GM18907 (cell line): ENCODE results near the gene CANT1.
"Not testable (repeated sequence)": the region's sequence is repeated elsewhere in the genome, so short reads cannot be mapped to it uniquely, and the experiment has no call there.

Experiments used
- ATAC-seq: cut with Tn5 transposase; IDR thresholded peaks from one replicate; pipeline ENCODE4 v1.9.1; 2021; ENCODE audit warnings: mild to moderate bottlenecking, moderate library complexity; ENCODE audit not compliant: unreplicated experiment

CANT1 gene

GRCh38 chr17:79027925-79028491 is 18.4 kb upstream of the CANT1 start:
- no peak for ATAC-seq

- ATAC-seq = no peak
Observed at GRCh38 chr17:79027274-79027924, 17.8 kb upstream of the CANT1 start.

GRCh38 chr17:79026376-79027273 is 17.1 kb upstream of the CANT1 start:
- ATAC-seq = no peak

- no peak for ATAC-seq
Observed at GRCh38 chr17:79024901-79025737, 15.6 kb upstream of the CANT1 start.

GRCh38 chr17:79023886-79024771 is 14.6 kb upstream of the CANT1 start, which contains the start of gene C1QTNF1:
Gene C1QTNF1 (plus strand): TSS chr17:79024169. CDS start chr17:79043969, 19,800 bp downstream.
- no peak for ATAC-seq

GRCh38 chr17:79023180-79023705 is 13.7 kb upstream of the CANT1 start:
- ATAC-seq = no peak

- ATAC-seq = no peak
Observed at GRCh38 chr17:79022507-79022991, 13.0 kb upstream of the CANT1 start.

GRCh38 chr17:79021929-79022328 is 12.4 kb upstream of the CANT1 start:
- ATAC-seq = not testable (repeated sequence)

GRCh38 chr17:79020631-79021301 is 11.2 kb upstream of the CANT1 start:
- no peak for ATAC-seq

- no peak for ATAC-seq
Observed at GRCh38 chr17:79019632-79020584, 10.3 kb upstream of the CANT1 start.

- ATAC-seq = no peak
Observed at GRCh38 chr17:79019261-79019631, 9.7 kb upstream of the CANT1 start.

GRCh38 chr17:79018370-79018695 is 8.8 kb upstream of the CANT1 start:
- ATAC-seq = no peak

GRCh38 chr17:79017546-79018369 is 8.2 kb upstream of the CANT1 start:
- ATAC-seq = no peak

GRCh38 chr17:79014158-79014758 is 4.7 kb upstream of the CANT1 start:
- no peak for ATAC-seq

- no peak for ATAC-seq
Observed at GRCh38 chr17:79012563-79013134, 3.1 kb upstream of the CANT1 start.

GRCh38 chr17:79011451-79012147 is 2.0 kb upstream of the CANT1 start:
- no peak for ATAC-seq
